GF-D8 (cell line): Measurements from ENCODE around the gene TMC4.
"Not testable (repeated sequence)": the region's sequence is repeated elsewhere in the genome, so short reads cannot be mapped to it uniquely, and the experiment has no call there.

Experiments
- DNase-seq: peaks from one replicate; lab custom pipeline; 2025; lab: John Stamatoyannopoulos, UW

Gene TMC4

GRCh38 chr19:54172471-54173358 lies at the start of gene TMC4:
TSS of gene TMC4 (minus strand) at chr19:54173160. CDS start at chr19:54173117, 43 bp downstream.
- DNase-seq: no peak

GRCh38 chr19:54221947-54222346 lies 49.0 kb upstream of the TMC4 start:
- not testable (repeated sequence) for DNase-seq

- not testable (repeated sequence) for DNase-seq
These were observed 46.7 kb upstream of the TMC4 start for GRCh38 chr19:54219702-54220101.

GRCh38 chr19:54218960-54219661 lies 46.2 kb upstream of the TMC4 start:
- DNase-seq: no peak

GRCh38 chr19:54218259-54218658 lies 45.3 kb upstream of the TMC4 start:
- DNase-seq: no peak

- DNase-seq: not testable (repeated sequence)
These were observed 44.7 kb upstream of the TMC4 start for GRCh38 chr19:54217517-54218247.

- no peak for DNase-seq
These were observed 43.9 kb upstream of the TMC4 start for GRCh38 chr19:54216869-54217268.

- DNase-seq: not testable (repeated sequence)
These were observed 41.8 kb upstream of the TMC4 start for GRCh38 chr19:54214734-54215133.

GRCh38 chr19:54214217-54214616 lies 41.3 kb upstream of the TMC4 start:
- not testable (repeated sequence) for DNase-seq

- DNase-seq: no peak
These were observed 38.3 kb upstream of the TMC4 start for GRCh38 chr19:54211235-54211634.

- DNase-seq: peak; percentile 76
These were observed 37.0 kb upstream of the TMC4 start for GRCh38 chr19:54209811-54210494.

GRCh38 chr19:54209058-54209810 lies 36.3 kb upstream of the TMC4 start:
- no peak for DNase-seq

- no peak for DNase-seq
These were observed 35.8 kb upstream of the TMC4 start for GRCh38 chr19:54208784-54209057.

GRCh38 chr19:54207983-54208783 lies 35.2 kb upstream of the TMC4 start:
- DNase-seq: peak; percentile 100

- no peak for DNase-seq
These were observed 34.7 kb upstream of the TMC4 start for GRCh38 chr19:54207676-54207982.

GRCh38 chr19:54207193-54207592 lies 34.2 kb upstream of the TMC4 start:
- not testable (repeated sequence) for DNase-seq

GRCh38 chr19:54206831-54207177 lies 33.8 kb upstream of the TMC4 start:
- no peak for DNase-seq

GRCh38 chr19:54206030-54206830 lies 33.3 kb upstream of the TMC4 start:
- no peak for DNase-seq

GRCh38 chr19:54204767-54205468 lies 32.0 kb upstream of the TMC4 start:
- DNase-seq: no peak
